Esophagus mucosa (tissue), 1 donor: ENCODE data around the gene MRTFA. TPM values are rescaled to one million over a fixed set of nuclear protein-coding genes. Genes with fewer than 3 reads are reported as not detected.
"Not testable (repeated sequence)": the region's sequence is repeated elsewhere in the genome, so short reads cannot be mapped to it uniquely, and the experiment has no call there.

ENCODE experiments used
- ATAC-seq: fragments of 200-7000 bp; cut with Tn5 transposase; one replicate; pipeline ENCODE4 v1.9.1; 2020
- total RNA-seq: library from RNA; stranded (reverse); gene quantifications from one replicate; pipeline ENCODE4 v1.2.4, GENCODE V29; 2023
- donor health status: DM: yes; HTN: yes; CAD: no.

Gene MRTFA
- total RNA-seq, 1 donor from 2014 or later = 19.4 TPM

DNA sequence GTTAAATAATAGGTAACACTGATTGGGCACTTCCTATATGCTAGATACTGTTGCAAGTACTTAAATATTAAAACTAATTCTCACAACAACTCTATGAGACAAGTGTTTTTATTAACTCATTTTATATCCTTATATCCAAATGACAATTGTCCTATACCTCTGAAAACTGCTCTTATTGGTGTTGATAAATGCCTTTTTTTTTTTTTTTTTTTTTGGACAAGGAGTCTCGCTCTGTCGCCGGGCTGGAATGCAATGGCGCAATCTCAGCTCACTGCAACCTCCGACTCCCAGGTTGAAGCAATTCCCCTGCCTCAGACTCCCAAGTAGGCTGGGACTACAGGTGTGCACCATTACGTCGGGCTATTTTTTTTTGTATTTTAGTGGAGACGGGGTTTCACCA, 41.6 kb downstream of the MRTFA start:
- ATAC-seq = no peak

DNA sequence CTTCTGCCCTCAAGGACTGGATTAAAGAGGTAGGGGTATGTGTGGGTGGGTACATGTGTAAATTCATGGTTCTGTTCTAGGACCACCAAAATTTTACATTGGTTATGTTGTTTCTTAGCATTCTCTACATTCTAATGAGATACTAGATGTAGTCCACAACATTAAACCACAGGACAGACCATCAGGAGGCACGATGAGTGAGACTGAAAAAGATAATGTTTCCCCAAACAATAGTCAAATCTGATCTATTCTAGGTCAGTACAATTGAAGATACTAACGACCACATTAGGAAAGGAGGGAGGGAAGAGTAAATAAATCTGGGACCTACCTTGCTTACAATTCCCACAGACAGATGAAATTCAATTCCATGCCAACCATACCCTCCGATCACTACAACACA, 42.2 kb downstream of the MRTFA start:
- no peak for ATAC-seq

DNA sequence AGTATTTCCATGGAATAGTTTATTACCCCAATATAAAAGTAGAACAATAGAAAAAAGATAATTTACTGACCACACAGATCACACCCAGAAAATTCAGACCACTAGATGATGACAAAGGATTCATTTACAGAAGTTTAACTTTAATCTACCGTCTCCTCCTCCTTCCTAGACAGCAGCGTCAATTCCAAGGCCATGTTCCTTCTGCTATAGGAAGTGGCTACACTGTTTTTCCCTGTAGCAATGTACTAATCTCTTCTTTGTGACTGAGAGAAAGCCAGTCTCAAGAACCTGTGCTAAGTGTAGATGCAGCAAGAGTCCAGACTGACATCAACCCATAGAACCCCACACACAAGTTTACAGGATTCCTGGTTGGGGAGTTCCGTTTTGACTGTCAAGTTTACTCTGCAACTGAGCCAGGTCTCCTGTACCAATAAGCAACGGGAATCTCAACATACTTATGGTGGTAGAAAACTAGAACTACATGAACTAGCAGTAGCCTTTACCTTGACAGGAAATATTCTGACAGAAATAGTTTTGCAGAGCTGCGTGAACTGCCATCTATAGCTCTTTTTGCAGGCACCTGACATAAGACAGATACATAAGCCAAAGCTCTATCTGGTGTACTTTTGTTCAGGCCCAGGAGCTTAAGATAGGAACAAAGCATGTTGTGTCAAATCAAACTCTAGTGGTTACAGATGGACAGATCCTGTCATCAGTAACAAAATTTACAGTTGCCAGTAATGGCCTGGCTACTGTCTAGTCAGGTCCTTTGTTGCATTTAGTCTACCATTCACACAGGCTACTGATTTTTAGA, 42.9 kb downstream of the MRTFA start:
- no peak for ATAC-seq

DNA sequence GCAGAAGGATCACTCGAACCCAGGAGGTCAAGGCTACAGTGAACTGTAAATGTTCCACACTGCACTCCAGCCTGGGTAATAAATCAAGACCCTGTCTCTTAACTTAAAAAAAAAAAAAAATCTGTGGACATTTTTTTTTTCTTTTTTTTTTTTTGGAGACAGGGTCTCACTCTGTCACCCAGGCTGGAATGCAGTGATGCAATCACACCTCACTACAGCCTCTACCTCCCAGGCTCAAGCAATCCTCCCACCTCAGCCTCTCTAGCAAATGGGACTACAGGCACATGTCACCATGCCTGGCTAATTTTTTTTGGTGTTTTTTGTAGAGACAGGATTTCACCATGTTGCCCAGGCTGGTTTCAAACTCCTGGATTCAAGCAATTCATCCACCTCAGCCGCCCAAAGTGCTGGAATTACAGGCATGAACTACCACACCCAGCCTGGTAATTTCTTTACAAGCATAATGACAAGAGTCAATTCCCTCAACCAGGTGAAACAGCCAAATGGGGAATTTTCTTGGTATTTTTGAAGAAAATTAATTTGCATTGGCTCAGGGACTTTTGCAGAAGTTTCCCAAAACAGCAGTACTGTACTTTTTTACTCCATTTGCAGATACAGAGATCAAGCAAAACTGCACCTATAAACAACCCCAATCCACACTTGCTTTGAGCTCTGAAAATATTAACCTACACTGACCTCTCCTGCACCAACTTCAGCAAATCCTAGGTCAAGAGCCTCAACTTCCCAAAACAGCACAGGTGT, 44.0 kb downstream of the MRTFA start:
- ATAC-seq = no peak

DNA sequence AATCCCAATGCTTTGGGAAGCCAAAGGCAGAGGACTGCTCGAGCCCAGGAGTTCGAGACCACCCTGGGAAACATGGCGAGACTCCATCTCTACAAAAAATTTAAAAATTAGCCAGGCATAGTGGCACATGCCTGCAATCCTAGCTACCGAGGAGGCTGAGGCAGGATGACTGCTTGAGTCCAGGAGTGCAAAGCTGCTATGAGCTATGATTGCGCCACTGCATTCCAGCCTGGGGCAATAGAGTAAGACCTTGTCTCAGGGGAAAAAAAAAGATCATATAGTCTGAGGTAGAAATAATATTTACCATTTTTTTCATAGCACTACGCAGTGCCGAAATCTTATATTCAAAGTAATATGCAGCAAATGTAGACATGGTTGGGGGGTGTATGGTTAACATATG, 47.8 kb downstream of the MRTFA start:
- ATAC-seq = no peak

DNA sequence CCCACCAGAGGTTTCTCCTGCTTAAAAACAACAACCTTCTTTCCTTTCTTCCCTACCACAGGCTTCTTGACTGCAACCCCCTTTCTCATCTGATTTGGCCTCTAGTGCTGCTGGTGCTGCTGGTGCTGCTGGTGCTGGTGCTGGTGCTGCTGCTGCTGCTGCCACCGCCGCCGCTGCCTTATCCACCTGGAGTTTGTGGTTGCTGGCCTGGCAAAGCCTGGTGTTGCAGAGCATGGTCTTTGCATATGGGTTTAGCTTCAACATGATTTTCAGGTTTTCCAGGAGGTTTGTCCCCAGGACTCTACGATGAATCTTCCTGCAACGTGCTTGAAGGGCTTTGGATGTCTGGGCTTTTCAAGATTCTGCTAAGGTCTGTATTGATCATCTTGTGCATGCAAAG, 49.7 kb downstream of the MRTFA start:
- no peak for ATAC-seq

DNA sequence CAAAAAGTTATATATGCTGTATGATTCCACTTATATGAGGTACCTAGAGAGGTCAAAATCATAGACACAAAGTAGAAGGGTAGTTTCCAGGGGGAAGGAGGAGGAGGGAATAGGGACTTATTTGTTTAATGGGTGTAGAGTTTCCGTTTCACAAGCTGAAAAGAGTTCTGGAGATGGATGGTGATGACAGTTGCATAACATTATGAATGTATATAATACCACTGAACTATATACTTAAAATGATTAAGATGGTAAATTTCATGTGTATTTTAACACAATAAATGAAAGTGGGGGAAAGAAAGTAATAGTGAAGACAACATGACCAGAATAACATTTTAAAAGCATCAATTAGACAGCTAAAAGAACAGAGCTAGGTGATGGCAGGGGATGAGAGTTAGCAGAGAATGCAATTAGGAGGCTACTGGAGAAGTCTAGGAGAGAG, 51.2 kb downstream of the MRTFA start:
- no peak for ATAC-seq

DNA sequence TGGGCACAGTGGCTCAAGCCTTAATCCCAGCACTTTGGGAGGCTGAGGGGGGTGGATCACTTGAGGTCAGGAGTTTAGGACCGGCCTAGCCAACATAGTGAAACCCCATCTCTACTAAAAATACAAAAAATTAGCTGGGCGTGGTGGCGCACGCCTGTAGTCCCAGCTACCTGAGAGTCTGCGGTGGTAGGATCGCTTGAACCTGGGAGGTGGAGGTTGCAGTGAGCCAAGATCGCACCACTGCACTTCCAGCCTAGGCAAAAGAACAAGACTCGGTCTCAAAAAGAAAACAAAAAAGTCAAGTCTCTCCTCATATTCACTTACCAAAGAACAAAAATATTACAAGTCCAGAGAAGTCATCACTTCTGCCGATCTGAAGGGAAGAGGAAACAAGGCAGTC, 51.8 kb downstream of the MRTFA start:
- ATAC-seq = not testable (repeated sequence)

DNA sequence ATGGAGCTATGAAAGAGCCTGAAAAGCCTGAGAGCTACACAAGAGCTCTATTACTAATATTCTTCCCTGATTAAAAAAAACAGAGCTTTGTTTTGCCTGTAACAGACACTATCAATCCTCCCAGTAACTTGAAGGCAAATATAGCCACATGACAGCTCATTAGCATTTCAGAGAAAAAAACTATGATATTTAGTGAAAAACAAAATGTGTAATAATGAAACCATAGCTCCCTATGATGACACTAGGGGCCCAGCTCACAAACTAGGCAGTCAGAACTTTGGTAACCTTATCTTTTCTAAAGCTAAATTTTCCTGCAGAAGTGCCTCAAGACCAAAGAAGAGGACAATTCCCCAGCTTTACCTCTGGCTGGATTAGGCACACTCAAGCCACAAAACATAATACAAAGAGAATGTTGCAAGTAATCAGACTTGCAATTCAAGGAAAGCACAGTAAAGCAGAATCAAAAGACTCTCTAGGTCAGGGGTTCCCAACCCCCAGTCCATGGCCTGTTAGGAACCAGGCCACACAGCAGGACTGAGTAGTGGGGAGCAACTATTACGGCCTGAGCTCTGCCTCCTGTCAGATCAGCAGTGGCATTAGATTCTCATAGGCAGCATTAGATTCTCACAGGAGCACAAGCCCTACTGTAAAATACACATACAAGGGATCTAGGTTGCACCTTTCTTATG, 53.3 kb downstream of the MRTFA start:
- no peak for ATAC-seq

DNA sequence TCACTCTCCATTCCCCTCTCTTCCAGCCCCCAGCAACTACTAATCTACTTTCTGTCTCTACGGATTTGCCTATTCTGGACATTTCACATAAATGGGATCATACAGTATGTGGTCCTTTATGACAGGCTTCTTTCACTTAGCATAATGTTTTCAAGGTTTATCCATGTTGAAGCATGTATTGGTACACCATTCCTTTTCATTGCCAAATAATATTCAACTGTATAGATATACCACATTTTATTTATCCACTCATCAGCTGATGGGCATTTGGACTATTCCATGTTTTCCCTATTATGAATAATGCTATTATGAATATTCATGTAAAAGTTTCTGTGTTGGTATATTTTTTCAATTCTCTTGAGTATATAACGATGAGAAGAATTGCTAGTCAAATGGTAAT, 54.5 kb downstream of the MRTFA start:
- no peak for ATAC-seq

DNA sequence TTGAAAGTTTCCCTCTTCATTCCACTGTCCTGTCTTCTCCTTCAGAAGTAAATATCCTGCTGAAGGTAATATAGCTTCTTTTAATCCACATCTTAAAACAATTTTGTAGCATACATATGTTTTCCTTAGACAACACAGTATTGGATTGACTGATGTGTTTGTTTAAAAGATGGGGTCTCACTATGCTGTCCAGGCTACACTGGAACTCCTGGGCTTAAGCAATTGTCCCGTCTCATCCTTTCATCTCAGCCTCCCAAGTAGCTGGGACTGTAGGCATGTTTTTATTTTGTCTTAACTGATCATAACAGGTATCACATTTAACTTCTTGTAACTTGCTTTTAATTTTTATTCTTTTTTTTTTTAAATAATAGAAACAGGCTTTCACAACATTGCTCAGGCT, 55.9 kb downstream of the MRTFA start:
- no peak for ATAC-seq

DNA sequence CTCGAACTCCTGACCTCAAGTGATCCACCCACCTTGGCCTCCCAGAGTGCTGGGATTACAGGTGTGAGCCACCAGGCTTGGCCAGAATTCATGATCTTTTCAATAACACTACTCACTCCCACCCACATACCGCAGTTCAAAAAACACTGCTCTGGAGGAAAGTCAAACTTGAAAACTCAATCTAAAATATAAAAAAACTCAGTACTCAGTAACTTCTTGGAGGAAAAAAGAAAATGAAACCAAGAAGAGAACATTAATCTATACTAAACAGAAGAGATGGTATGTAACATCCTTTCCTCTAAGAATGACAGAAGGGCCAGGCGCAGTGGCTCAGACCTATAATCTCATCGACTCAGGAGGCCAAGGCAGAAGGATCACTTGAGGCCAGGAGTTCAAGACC, 58.3 kb downstream of the MRTFA start:
- no peak for ATAC-seq

DNA sequence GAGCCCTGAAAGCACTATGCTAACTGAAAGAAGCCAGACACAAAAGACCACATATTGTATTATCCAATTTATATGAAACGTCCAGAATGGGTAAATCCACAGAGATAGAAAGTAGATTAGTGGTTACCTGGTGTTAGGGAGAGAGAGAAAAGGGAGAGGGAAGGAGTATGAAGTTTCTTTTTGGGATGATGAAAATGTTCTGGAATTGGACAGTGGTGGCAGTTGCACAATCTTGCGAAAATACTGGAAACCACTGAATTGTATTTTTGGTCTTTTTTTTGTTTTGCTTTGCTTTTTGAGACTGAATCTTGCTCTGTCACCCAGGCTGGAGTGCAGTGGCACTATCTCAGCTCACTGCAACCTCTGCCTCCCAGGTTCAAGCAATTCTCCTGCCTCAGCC, 63.5 kb downstream of the MRTFA start:
- no peak for ATAC-seq

DNA sequence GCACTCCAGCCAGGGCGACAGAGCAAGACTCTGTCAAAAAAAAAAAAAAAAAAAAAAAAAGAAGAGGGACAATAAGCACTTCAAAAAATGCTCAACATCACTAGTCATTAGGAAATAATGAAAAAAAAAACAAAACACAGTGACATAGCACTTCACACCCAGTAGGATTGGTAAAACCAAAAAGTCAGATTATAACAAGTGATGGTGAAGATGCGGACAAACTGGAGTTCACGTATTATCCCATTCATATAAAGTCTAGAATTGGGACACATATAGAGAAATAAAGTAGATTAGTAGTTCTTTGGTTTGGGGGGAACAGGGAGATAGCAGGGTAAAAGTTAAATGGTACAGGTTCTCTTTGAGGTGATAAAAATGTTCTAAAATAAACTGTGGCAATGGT, 64.6 kb downstream of the MRTFA start:
- no peak for ATAC-seq

DNA sequence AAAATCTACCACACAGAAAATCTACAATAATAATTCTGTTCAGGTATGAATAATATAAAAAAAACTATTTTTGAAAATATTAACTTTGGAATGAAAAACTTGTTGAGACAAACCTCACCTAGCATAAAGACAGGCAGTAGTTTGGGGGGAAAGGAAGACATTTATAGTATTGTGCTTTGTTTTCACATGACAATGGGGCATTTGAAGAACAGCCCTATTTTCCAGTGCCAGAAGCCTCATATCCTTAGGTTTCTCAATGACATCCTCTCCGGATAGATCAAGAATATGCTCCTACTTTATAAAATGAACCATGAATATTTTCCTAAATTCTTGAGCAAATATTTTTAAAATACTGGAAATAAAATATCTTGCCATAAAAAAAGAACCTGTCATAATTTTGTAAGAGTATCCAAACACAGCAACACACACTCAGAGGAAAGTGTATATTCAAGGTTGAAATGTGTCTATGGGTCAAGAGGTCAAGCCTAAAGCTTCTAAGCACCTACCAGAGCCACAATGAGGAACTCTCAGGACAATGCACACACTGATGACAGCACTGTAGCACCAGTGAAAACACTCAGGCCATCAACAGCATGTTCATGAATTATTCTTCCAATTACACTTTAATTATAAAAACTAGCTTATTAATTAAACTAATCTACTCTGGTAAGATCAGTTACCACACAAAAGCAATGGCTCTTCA, 68.7 kb downstream of the MRTFA start:
- ATAC-seq = no peak

DNA sequence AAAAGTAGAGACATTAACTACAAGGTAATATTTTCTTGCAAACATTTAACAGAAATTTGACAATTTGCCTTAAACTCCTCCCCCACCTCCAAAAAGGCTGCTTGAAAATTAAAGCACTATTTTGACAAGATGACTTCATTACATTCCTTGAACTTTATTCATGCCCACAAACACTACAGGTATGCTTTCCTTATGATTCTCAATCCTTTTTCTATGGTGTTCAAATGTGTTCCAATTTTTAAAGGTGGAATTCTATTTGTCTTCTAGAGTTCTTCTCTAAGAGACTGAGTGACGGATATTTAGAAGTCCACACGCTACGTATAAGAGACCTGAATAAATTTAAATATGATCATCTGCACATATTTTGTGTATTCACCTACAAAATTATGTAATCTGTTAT, 69.4 kb downstream of the MRTFA start:
- ATAC-seq = no peak

DNA sequence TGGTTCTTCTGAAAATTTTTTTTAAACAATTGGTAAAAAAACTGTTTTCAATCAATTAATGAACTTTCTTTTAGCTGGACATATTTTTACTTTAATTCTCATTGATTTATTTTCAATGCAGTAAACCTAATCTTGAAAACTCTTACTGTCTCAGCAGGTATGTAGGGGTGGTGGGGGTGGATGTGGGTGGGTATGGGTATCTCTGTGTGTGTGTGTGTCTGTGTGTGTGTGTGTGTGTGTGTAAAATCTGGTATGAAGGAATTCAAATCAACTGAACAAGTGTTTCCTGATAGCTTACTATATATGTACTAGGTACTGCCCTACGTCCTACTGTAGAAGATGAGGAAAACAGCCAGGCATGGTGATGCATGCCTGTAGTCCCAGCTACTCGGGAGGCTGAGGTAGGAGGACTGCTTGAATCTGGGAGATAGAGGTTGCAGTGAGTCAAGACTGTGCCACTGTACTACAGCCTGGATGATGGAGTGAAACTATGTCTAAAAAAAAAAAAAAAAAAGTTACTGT, 75.5 kb downstream of the MRTFA start:
- no peak for ATAC-seq

DNA sequence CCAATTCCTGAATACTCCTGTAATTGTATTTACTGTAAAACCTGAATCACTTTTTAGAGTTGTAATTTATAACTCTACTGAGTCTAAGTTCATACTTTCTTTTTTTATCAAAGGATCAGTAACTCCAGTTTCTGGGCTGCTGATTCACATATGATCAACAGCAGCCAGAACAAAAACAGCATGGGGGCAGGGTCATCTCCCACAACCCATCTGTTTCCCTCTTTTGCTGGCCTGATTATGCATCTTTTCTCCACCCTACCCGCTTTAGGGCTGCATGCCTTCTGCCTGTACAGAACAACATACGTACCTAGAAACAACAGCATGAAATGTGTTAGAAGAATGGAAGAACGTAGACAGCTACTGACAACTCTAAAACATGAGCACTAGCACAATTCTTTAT, 76.0 kb downstream of the MRTFA start:
- ATAC-seq = no peak

DNA sequence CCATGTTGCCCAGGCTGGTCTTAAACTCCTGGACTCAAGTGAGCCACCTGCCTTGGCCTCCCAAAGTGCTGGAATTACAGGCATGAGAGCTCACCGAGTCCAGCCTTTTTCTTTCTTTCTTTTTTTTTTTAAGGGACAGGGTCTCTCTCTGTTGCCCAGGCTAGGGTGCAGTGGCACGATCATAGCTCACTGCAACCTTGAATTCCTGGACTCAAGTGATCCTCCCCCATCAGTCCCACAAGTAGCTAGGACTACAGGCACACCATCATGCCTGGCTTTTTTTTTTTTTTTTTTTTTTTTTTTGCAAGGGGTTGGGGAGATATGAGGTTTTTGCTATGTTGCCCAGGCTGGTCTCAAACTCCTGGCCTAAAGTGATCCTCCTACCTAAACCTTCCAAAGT, 78.5 kb downstream of the MRTFA start:
- ATAC-seq = no peak

DNA sequence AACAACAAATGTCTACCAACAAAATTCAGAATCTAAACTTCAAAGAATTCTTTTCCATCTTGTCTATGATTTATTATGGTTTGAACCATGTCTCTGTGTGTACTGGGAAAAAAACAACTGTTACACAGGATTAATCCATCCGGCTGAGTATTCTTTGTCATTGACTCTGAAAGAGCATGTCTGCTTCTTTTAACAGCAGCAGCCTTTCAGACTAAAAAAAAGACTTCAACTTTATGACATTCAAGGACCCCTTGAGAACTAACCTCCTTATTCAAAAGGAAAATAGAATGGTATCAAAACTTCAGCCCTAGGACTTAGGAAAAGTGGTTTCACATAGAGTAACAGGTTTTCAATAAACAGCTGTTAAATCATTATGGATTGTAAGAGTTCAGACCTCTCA, 79.9 kb downstream of the MRTFA start:
- no peak for ATAC-seq

DNA sequence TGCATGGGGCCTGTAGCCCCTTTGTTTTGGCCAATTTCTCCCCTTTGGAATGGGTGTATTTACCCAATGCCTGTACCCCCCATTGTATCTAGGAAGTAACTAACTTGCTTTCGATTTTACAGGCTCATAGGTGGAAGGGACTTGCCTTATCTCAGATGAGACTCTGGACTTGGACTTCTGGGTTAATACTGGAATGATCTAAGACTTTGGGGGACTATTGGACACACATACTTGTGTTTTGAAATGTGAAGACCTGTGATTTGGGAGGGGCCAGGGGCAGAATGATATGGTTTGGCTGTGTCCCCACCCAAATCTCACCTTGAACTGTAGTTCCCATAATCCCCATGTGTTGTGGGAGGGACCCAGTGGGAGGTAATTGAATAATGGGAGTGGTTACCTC, 82.5 kb downstream of the MRTFA start:
- ATAC-seq = not testable (repeated sequence)

DNA sequence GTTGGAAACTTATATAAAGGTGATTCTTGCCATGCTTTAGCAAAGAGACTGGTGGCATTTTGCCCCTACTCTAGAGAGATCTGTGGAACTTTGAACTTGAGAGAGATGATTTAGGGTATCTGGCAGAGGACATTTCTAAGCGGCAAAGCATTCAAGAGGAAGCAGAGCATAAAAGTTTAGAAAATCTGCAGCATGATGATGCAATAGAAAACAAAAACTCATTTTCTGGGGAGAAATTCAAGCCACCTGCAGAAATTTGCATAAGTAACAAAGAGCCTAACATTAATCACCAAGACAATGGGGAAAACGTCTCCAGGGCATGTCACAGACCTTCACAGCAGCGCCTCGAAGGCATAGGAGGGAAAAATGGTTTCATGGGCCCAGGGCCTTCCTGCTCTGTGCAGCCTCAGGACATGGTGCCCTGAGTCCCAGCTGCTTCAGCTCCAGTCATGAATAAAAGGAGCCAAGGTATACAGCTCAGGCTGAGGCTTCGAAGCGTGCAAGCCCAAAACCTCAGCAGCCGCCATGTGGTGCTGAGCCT, 83.4 kb downstream of the MRTFA start:
- ATAC-seq = no peak
